Dermis microvascular lymphatic vessel endothelial cell (primary cell): ENCODE measurements around the gene DNTTIP2. TPM values are rescaled to one million over a fixed set of nuclear protein-coding genes. Genes with fewer than 3 reads are reported as not detected.

Experiments
- total RNA-seq: library from RNA; depleted of rRNA; stranded (reverse); fragments of >200 nt; gene quantifications from 2 replicates; pipeline ENCODE4 v1.2.1, GENCODE V29; 2014

The DNTTIP2 gene
- total RNA-seq, 1 donor from 2014 or later = 14.1 TPM

Other genes starting within 250 kb of the DNTTIP2 start
- gene BCAR3, start 197.4 kb downstream of the DNTTIP2 start, total RNA-seq = 25.2 and 39.3 TPM in 2 replicates
- gene GCLM, start 30.2 kb upstream of the DNTTIP2 start, total RNA-seq = 10.2 and 14.8 TPM in 2 replicates
- 27.9 and 189 TPM in 2 replicates for gene ABCA4, start 241.9 kb upstream of the DNTTIP2 start, total RNA-seq